DND-41 (cell line): ENCODE results near the gene AGAP1.

ENCODE experiments used
- ATAC-seq: fragments of 200-7000 bp; cut with Tn5 transposase; 3 replicates; pipeline ENCODE4 v1.9.1; 2021; ENCODE audit warnings: low read depth; ENCODE audit not compliant: insufficient read depth
- DNase-seq: peaks from one replicate; pipeline ENCODE4 v3.0.0-alpha.2; 2020
- H2AFZ ChIP-seq: 2 replicates; pipeline ENCODE4 v1.6.0; 2012; ENCODE audit warnings: low read depth, low read length
- H3K27ac ChIP-seq: 2 replicates; pipeline ENCODE4 v1.5.1; 2012; ENCODE audit warnings: low read length, inconsistent platforms
- H3K27me3 ChIP-seq: fragments of 200-600 bp; sonication (generic); 2 replicates; pipeline ENCODE4 v1.6.0; 2012; ENCODE audit warnings: low read length, mild to moderate bottlenecking, inconsistent platforms; ENCODE audit not compliant: insufficient read depth, poor library complexity
- H3K36me3 ChIP-seq: 2 replicates; pipeline ENCODE4 v1.5.1; 2012; ENCODE audit warnings: low read length, inconsistent platforms; ENCODE audit not compliant: insufficient read depth
- H3K4me1 ChIP-seq: 2 replicates; pipeline ENCODE4 v1.5.1; 2012; ENCODE audit warnings: mild to moderate bottlenecking, low read length; ENCODE audit not compliant: insufficient read depth
- H3K4me2 ChIP-seq: 2 replicates; pipeline ENCODE4 v1.6.0; 2012; ENCODE audit warnings: mild to moderate bottlenecking, moderate library complexity, low read length, inconsistent platforms; ENCODE audit not compliant: insufficient read depth
- H3K4me3 ChIP-seq, 2 experiments: fragments of 200-600 bp in 1 of 2; shearing (Covaris generic) in 1 of 2; 2 replicates each; pipeline ENCODE4 v1.5.1; 2012 to 2016; ENCODE audit warnings: inconsistent platforms in 2 of 2, low read length in 2 of 2, mild to moderate bottlenecking in 2 of 2, low read depth in 1 of 2, moderate library complexity in 1 of 2
- H3K79me2 ChIP-seq: 2 replicates; pipeline ENCODE4 v1.6.0; 2012; ENCODE audit warnings: low read length, inconsistent platforms; ENCODE audit not compliant: insufficient read depth
- H3K9ac ChIP-seq: 2 replicates; pipeline ENCODE4 v1.6.0; 2012; ENCODE audit warnings: low read depth, mild to moderate bottlenecking, inconsistent platforms, low read length, moderate library complexity
- H3K9me3 ChIP-seq: 2 replicates; pipeline ENCODE4 v1.5.1; 2012; ENCODE audit warnings: low read length, moderate library complexity, mild to moderate bottlenecking, inconsistent platforms; ENCODE audit not compliant: insufficient read depth, severe bottlenecking
- H4K20me1 ChIP-seq: 2 replicates; pipeline ENCODE4 v1.6.0; 2012; ENCODE audit warnings: low read length; ENCODE audit not compliant: insufficient read depth
- CTCF ChIP-seq: IDR thresholded peaks from 2 replicates; pipeline ENCODE4 v1.5.1; 2012; ENCODE audit warnings: borderline replicate concordance, low read length, moderate library complexity, mild to moderate bottlenecking; ENCODE audit not compliant: poor library complexity, severe bottlenecking; ENCODE audit errors: extremely low read depth
- EZH2 ChIP-seq: IDR thresholded peaks from 3 replicates; pipeline ENCODE4 v1.6.1; 2012; ENCODE audit warnings: borderline replicate concordance, low read depth, mild to moderate bottlenecking, moderate library complexity, low read length, inconsistent platforms; ENCODE audit not compliant: severe bottlenecking

AGAP1 gene

GRCh38 chr2:235968155-235968554 lies 474.3 kb downstream of the AGAP1 start:
- Histone ChIP-seq H3K9ac (no peak overlapping the region), H4K20me1 (peaks cover 5% of the 10 kb centered on the region; the same call in 1 of the 2 replicates), H3K4me2 (no peak overlapping the region), H2AFZ (no peak overlapping the region), H3K27me3 (no peaks in the 10 kb centered on the region), H3K9me3 (no peaks in the 10 kb centered on the region), H3K4me1 (no peaks in the 10 kb centered on the region), H3K4me3 (no peak overlapping the region), H3K79me2 (no peaks in the 10 kb centered on the region), H3K27ac (no peak overlapping the region), H3K36me3 (peaks cover 8% of the 10 kb centered on the region)
- TF ChIP-seq CTCF (no peak), EZH2 (no peak)
- no peak for ATAC-seq
- DNase-seq: no peak

- H3K4me1 ChIP-seq: no peaks in the 10 kb centered on the region
- no peaks in the 10 kb centered on the region for H3K79me2 ChIP-seq
- H4K20me1 ChIP-seq: peaks cover 2% of the 10 kb centered on the region; the same call in 1 of the 2 replicates
- no peak overlapping the region for H3K9ac ChIP-seq
- no peak for DNase-seq
- H3K4me2 ChIP-seq: no peak overlapping the region
- no peak for TF ChIP-seq EZH2
- no peak overlapping the region for H2AFZ ChIP-seq
- no peaks in the 10 kb centered on the region for H3K27me3 ChIP-seq
- H3K27ac ChIP-seq: no peak overlapping the region
- no peaks in the 10 kb centered on the region for H3K9me3 ChIP-seq
- H3K36me3 ChIP-seq: peaks cover 8% of the 10 kb centered on the region
- no peak overlapping the region for H3K4me3 ChIP-seq
- ATAC-seq: no peak
Measured at GRCh38 chr2:235968616-235969324, 474.9 kb downstream of the AGAP1 start.

GRCh38 chr2:235970204-235971040 lies 476.6 kb downstream of the AGAP1 start:
- ATAC-seq: no peak

More at GRCh38 chr2:235970204-235971040, 476.6 kb downstream of the AGAP1 start:
- H3K9me3 ChIP-seq: no peaks in the 10 kb centered on the region
- no peaks in the 10 kb centered on the region for H3K79me2 ChIP-seq
- no peak overlapping the region for H3K4me2 ChIP-seq
- no peak overlapping the region for H2AFZ ChIP-seq
- DNase-seq: no peak
- no peaks in the 10 kb centered on the region for H3K4me1 ChIP-seq
- no peaks in the 10 kb centered on the region for H3K27me3 ChIP-seq
- TF ChIP-seq CTCF: no peak
- TF ChIP-seq EZH2: no peak
- H3K4me3 ChIP-seq: no peak overlapping the region
- H3K36me3 ChIP-seq: peaks cover 8% of the 10 kb centered on the region
- H3K27ac ChIP-seq: no peak overlapping the region
- no peak overlapping the region for H3K9ac ChIP-seq
- no peaks in the 10 kb centered on the region; the same call in 1 of the 2 replicates for H4K20me1 ChIP-seq
